ENCODE data around the gene DNAH1. TPM values are rescaled to one million over a fixed set of nuclear protein-coding genes. Genes with fewer than 3 reads are reported as not detected.

Gene DNAH1
- polyA plus RNA-seq, 1 donor: 6.2 TPM

- no peak for DNase-seq
Measured at GRCh38 chr3:52436500-52437149, 120.5 kb downstream of the DNAH1 start.

GRCh38 chr3:52437326-52438103 lies 121.4 kb downstream of the DNAH1 start:
- DNase-seq: no peak

GRCh38 chr3:52438104-52438376 lies 121.9 kb downstream of the DNAH1 start:
- DNase-seq: no peak

DNA sequence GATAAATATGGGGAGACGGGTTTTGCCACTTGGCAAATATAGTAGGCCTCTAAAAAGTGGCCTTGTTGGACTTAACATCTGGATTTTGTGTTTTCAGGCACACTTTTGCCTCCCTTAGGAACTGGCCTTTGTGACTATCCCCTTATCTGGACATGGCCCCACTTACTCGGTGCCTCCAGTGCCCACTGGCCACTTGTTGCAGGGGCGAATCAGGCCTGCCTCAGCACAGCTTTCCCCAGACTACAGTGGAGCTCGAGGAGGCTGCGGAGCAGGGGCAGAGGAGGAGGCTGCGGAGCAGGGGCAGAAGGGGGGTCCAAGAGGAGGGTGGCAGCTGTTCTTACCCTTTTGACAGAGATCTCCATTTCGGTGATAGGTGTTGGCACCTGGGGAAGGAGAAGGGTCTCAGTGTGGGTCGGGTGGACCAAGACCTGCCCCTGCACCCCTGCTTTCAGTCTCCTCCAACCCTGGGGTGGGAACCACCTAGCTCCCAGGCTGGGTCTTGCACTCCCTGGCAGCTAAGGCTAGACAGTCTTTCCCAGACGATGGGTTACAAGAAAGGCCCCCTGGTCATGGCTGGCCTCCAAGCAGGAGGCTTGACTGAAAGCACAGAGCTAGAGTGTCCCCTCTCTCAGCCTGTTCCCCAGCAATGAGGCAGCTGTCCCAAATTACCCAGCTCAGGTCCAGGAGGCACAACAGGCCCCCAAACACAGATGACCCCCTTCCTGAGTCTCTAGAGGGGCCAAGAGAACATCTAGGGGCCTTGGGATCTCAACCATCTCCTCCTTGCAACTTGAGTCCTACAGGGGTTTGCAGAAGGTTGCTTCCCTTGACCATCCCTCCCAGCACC lies 122.7 kb downstream of the DNAH1 start:
- no peak for DNase-seq

GRCh38 chr3:52439426-52440248 lies 123.5 kb downstream of the DNAH1 start:
- DNase-seq: no peak

- no peak for DNase-seq
Measured at GRCh38 chr3:52440249-52440551, 124.1 kb downstream of the DNAH1 start.

DNA sequence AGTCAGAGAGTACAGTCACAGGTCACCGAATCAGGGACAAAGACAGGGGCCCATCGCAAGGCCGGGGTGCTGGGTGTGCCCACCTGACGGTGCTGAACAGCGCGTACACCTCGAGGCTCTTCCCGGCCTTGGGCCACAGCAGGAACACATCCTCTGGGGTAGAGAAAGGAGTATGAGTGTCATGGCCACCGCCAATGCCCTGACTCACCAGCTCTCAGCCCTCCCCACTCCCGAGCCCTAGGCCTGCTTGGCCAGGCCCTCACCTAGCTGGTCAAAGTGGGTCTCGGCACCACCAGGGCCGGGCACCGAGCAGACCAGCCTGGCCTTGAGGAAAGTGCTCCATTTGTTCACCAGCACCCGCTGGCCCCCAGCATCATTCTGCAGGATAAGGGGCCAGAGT lies 124.6 kb downstream of the DNAH1 start:
- no peak for DNase-seq

- DNase-seq: no peak
Measured at GRCh38 chr3:52441091-52441771, 125.1 kb downstream of the DNAH1 start.

DNA sequence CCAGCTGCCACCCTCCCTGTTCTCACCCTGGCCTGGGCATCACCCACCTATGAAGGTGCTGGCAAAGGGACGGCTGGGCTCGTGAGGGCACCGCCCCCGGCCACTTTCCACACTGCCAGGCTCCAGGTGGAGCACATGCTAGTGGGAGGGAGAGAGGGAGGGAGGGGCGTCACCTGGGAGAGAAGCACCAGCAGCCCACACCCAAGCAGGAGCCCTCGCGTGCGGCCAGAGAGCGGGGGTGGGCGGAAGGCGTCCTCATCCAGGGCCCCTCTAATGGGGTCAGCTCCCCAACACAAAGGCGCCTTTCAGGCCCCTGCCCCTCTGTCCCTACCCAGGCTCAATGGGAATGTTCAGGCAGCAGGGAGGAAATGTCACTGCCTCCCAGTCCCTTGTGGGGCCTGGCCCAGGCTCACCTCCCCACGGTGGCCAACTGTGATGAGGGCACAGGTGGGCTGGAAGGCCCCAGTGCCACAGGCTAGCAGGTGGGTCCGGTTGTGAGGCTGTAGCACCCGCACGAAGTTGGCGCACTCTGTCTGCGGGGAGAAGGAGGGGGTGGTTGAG lies 125.7 kb downstream of the DNAH1 start:
- DNase-seq: no peak

DNA sequence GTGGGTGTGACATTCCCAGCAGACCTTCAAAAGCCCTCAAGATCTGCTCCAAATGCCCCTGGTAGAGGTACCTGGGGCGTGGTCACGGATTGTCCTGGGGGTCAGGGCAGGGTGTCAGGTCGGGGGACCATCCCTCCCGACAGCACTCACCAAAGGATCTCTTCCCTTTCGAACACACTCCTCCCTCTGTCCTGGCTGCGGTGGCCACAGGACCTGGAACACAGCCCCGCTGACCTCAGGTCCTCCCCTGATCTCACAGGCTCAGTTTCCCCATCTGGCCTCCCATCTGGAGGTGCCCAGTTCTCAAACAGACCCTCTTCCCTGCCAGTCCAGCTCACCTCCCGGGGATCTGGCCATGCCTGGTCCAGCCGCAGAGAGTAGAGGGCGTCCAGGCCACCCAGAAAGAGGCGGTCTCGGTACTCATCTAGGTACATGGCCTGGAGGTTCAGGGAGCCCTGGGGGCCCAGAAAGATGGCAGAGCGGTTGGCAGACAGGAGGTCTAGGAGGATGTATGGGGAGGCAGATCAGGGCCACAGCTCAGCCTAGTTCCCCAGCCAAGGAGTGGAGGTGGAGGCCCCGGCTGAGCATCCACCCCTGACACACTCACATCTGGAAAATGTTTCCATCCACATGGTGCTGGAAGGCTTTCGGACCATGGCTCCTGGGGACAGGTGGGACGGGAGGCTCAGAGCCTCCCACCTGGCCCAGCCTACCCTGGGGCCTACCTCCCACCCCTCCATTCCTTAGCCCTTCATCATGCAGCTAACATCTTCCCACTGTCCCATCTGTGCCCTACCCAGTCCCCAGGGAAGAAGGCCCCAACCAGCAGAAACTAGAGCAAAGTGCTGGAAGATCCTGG lies 126.5 kb downstream of the DNAH1 start:
- no peak for DNase-seq

GRCh38 chr3:52443268-52443610 lies 127.1 kb downstream of the DNAH1 start:
- no peak for DNase-seq

DNA sequence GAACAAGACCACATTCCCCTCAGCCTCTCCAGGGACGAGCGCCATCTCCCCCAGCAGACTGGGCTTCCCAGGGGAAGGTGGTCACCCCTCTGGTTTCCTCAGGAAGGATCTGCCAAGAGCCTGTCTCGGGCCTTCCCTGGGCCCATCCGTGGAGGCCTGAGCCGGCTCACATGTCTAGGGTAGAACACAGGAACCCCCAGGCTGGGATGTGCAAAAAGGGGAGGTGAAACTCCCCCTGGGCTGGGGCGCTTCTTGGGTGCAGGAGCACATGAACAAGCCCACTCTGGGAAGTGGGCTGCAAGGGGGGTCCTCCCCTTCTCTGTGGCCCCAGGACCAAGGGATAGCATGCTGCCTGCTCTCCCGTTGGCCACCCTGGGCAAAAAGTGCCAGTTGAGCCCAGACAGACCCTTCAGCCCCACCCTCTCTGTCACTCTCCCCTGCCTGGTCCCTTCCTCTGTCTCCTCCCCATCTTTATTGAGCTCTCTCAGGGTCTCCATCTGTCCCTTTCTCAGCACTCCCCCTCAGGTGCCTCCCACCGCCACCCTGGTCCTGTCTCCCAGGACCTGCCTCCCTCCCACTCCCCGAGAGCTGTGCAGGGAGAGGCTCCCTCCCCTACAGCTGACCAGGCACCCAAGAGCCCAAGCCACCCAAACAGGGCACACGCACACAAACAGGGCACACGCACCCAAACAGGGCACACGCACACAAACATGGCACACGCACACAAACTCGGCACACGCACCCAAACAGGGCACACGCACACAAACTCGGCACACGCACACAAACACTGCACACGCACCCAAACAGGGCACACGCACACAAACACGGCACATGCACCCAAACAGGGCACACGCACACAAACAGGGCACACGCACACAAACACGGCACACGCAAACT lies 127.9 kb downstream of the DNAH1 start:
- no peak for DNase-seq

DNA sequence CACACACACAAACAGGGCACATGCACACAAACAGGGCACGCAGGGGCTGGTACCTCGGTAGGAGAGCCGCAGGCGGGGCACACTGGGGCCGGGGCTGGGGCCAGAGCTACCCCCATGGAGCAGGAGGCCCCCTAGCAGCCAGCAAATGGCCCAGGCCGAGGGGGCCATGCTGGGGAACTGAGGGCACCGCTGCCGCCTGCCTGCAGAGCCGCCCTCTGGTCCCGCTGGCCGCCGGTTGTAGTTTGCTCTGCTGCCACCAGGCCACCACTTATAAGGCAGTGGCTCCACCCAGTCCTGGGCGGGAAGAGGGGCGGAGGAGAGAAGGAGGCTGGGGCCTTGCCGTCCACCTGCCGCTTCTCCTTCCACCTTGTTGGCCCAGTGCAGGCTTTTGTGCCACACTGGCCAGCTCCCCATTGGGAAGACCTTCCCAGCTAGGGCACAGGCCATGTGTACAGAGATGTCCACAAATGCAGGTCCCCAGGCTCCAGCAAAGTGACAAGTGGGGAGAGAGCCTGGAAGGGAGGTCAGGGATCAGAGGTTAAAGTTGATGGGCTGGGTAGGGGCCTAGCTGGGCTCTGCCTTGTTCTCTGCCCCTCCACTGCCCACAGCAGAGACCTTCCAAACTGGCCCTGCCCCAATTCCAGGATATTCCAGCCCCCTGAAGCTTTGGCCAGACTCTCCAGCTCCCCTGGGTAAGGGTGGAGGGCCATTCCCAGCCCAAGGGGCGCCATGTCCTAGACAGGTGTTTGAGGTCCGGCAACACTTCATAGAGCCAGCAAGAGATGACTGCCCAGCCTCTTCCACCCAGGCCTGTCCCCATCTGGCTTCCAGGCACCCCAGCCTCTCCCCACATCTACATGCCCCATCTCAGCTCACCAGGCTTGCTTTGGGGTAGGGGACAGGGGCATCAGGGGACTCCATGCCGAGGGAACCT lies 129.0 kb downstream of the DNAH1 start, which contains the start of gene SEMA3G:
Gene SEMA3G, minus strand, starts transcription at position 244 of the 934 bp plus-strand sequence. Its CDS starts 76 bp downstream, at position 168.
- DNase-seq: no peak

GRCh38 chr3:52446042-52446441 lies 129.9 kb downstream of the DNAH1 start:
- DNase-seq: no peak

GRCh38 chr3:52446631-52447511 lies 130.8 kb downstream of the DNAH1 start:
- no peak for DNase-seq

GRCh38 chr3:52447512-52448355 lies 131.6 kb downstream of the DNAH1 start:
- DNase-seq: no peak

Measured in hindlimb muscle (tissue), 1 donor.